ENCODE results near the gene TTC34. TPM values are rescaled to one million over a fixed set of nuclear protein-coding genes. Genes with fewer than 3 reads are reported as not detected.

Gene TTC34
- total and polyA plus RNA-seq, 10 of the 15 experiments (the other 5 are each of a cell fraction or from before 2014, with no cell fraction given), result 0.03 to 0.49 (median 0.05) TPM; not detected in 2

- SMC1A ChIA-PET (ENCODE audit: uncharacterized antibody, unreplicated experiment), result no interaction called here
- no peaks in the 10 kb centered on the region for H3K27me3 ChIP-seq (replicated peaks in 1 of 2; ENCODE audit: control insufficient read depth in 2 of 2, insufficient read depth in 2 of 2, low read length in 1 of 2)
- in situ Hi-C loops (cut with MboI) (no loop called here), intact Hi-C loops (cut with micrococcal nuclease; ENCODE audit: unreplicated experiment) (no loop called here)
- H3K4me2 ChIP-seq (ENCODE audit: control insufficient read depth, insufficient read depth), result no peak overlapping the region
- H3K9ac ChIP-seq (ENCODE audit: control insufficient read depth, insufficient read depth, low read length), result no peak overlapping the region
- DNase-seq (ENCODE audit: low read depth, low spot score), result no peak
- BruUV-seq (replicated peaks), result no TSS peak
- no peak for ATAC-seq
- FAIRE-seq, result no peak
- no peaks in the 10 kb centered on the region for H3K79me2 ChIP-seq (ENCODE audit: control insufficient read depth, insufficient read depth, low read length)
- TF ChIP-seq CHD4 (IDR thresholded peaks at IDR 0.05) (no peak), E2F8 (IDR thresholded peaks at IDR 0.05; ENCODE audit: low read depth, partially characterized antibody) (no peak), EED (IDR thresholded peaks at IDR 0.05; ENCODE audit: low read depth) (no peak), CBX3 (IDR thresholded peaks at IDR 0.05; ENCODE audit: borderline replicate concordance, low read depth) (no peak), TBL1XR1 (IDR thresholded peaks at IDR 0.05; ENCODE audit: low read depth, low read length) (no peak), IRF5 (IDR thresholded peaks at IDR 0.05; ENCODE audit: borderline replicate concordance) (no peak), HCFC1 (IDR thresholded peaks at IDR 0.05; ENCODE audit: low read length) (no peak), PBX3 (IDR thresholded peaks at IDR 0.05; ENCODE audit: insufficient replicate concordance, low read depth, low read length) (no peak), RUNX3 (IDR thresholded peaks at IDR 0.05; ENCODE audit: low read length) (no peak), SIN3A (IDR thresholded peaks at IDR 0.05; ENCODE audit: low read depth, low read length) (no peak), NFIC (IDR thresholded peaks at IDR 0.05; ENCODE audit: low read depth, low read length) (no peak), NFYA (IDR thresholded peaks at IDR 0.05; ENCODE audit: borderline replicate concordance, low read depth, low read length) (no peak)
- H2AFZ ChIP-seq (ENCODE audit: control insufficient read depth, low read depth, low read length), result no peak overlapping the region
- 34% methylated on average over 15 of the region's 17 CpGs for WGBS (ENCODE audit: insufficient coverage, insufficient replicate concordance, low lambda C conversion rate, missing lambda C conversion rate)
- H3K36me3 ChIP-seq (ENCODE audit: control insufficient read depth in 2 of 2, insufficient read depth in 2 of 2, low read length in 1 of 2), result no peaks in the 10 kb centered on the region
- no peaks in the 10 kb centered on the region for H3K4me1 ChIP-seq (ENCODE audit: control insufficient read depth, insufficient read depth, low read length)
- no peaks in the 10 kb centered on the region for H3K9me3 ChIP-seq (replicated peaks; ENCODE audit: control insufficient read depth, insufficient read depth, low read length)
- POLR2A ChIA-PET, result no interaction called here
- RAD21 ChIA-PET (ENCODE audit: unreplicated experiment), result no interaction called here
- CTCF ChIA-PET, result no interaction called here
- no peak overlapping the region for H3K4me3 ChIP-seq
- no peak overlapping the region for H3K27ac ChIP-seq (ENCODE audit: control insufficient read depth, insufficient read depth)
- no peaks in the 10 kb centered on the region for H4K20me1 ChIP-seq (ENCODE audit: control insufficient read depth, insufficient read depth)
These were observed 206.8 kb downstream of the TTC34 start for GRCh38 chr1:2594641-2595131.

Measured in GM12878 (cell line).